ENCODE data around the gene ARHGAP10.

The ARHGAP10 gene

DNA sequence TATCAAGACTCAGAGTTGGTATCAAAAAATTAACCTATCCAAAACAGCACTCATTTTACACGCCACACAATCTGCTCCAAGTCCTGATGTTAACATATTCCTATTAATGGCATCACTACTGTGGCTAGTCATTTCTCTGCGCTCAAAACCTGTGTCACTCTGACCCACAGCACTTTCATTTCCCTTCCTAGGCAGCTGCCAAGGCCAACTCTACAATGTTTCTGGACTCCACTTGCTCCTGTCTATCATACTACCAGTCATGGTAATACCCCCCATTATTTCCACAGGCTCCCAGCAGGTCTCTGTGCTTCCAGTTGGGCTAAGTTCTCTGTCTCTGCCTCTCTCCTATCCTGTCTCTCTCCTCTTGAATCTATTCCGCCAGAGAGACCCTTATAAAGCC lies 386.7 kb downstream of the ARHGAP10 start:
- TF ChIP-seq FOXM1 (IDR thresholded peaks at IDR 0.05; ENCODE audit: borderline replicate concordance, low read depth) (no peak), TAF1 (IDR thresholded peaks at IDR 0.05; ENCODE audit: low read depth) (no peak), YY1 (IDR thresholded peaks at IDR 0.05; ENCODE audit: low read depth) (no peak), ZBTB7A (IDR thresholded peaks at IDR 0.05; ENCODE audit: low read depth) (no peak)
- TF ChIP-seq, protein P1, sequence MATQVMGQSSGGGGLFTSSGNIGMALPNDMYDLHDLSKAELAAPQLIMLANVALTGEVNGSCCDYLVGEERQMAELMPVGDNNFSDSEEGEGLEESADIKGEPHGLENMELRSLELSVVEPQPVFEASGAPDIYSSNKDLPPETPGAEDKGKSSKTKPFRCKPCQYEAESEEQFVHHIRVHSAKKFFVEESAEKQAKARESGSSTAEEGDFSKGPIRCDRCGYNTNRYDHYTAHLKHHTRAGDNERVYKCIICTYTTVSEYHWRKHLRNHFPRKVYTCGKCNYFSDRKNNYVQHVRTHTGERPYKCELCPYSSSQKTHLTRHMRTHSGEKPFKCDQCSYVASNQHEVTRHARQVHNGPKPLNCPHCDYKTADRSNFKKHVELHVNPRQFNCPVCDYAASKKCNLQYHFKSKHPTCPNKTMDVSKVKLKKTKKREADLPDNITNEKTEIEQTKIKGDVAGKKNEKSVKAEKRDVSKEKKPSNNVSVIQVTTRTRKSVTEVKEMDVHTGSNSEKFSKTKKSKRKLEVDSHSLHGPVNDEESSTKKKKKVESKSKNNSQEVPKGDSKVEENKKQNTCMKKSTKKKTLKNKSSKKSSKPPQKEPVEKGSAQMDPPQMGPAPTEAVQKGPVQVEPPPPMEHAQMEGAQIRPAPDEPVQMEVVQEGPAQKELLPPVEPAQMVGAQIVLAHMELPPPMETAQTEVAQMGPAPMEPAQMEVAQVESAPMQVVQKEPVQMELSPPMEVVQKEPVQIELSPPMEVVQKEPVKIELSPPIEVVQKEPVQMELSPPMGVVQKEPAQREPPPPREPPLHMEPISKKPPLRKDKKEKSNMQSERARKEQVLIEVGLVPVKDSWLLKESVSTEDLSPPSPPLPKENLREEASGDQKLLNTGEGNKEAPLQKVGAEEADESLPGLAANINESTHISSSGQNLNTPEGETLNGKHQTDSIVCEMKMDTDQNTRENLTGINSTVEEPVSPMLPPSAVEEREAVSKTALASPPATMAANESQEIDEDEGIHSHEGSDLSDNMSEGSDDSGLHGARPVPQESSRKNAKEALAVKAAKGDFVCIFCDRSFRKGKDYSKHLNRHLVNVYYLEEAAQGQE (IDR thresholded peaks at IDR 0.05; ENCODE audit: low read depth) = no peak

DNA sequence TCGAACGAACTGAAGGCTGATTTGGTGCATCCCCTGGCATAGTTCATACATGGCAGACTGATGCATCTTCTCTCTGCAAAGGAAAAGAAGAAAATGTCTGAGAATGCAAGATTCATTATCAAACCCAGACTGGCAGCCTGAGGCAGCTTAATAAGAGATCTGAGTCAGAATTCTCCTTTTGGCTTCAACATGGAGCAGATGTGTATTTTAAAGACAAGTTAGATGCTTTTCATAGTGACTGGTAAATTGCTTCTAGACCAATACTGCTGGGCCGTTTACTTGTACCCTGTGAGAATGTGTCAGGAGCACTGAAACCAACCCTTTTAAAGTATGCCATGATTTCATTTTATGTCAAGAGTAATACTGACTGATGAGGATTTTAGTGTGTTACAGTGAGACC lies 388.3 kb downstream of the ARHGAP10 start:
- TF ChIP-seq, protein P2, sequence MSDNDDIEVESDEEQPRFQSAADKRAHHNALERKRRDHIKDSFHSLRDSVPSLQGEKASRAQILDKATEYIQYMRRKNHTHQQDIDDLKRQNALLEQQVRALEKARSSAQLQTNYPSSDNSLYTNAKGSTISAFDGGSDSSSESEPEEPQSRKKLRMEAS (IDR thresholded peaks at IDR 0.05) = no peak
- TF ChIP-seq EP300 (IDR thresholded peaks at IDR 0.05; ENCODE audit: borderline replicate concordance) (no peak), CREB1 (IDR thresholded peaks at IDR 0.05; ENCODE audit: low read depth) (no peak), CEBPB (IDR thresholded peaks at IDR 0.05) (no peak), TCF12 (IDR thresholded peaks at IDR 0.05; ENCODE audit: low read depth) (no peak), YY1 (IDR thresholded peaks at IDR 0.05; ENCODE audit: low read depth) (no peak)
- TF ChIP-seq, protein P1 (IDR thresholded peaks at IDR 0.05; ENCODE audit: low read depth) = no peak
- TF ChIP-seq, protein P3, sequence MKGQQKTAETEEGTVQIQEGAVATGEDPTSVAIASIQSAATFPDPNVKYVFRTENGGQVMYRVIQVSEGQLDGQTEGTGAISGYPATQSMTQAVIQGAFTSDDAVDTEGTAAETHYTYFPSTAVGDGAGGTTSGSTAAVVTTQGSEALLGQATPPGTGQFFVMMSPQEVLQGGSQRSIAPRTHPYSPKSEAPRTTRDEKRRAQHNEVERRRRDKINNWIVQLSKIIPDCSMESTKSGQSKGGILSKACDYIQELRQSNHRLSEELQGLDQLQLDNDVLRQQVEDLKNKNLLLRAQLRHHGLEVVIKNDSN (IDR thresholded peaks at IDR 0.05) = no peak
